IMR-90 (cell line): Measurements from ENCODE around the gene SYTL2. TPM values are rescaled to one million over a fixed set of nuclear protein-coding genes. Genes with fewer than 3 reads are reported as not detected.

Experiments used
- ATAC-seq: fragments of 200-7000 bp; cut with Tn5 transposase; 2 replicates; pipeline ENCODE4 v1.9.1; 2020; ENCODE audit warnings: low read depth, mild to moderate bottlenecking, moderate library complexity
- BruUV-seq: library from RNA; stranded (reverse); fragments of 400-500 nt; replicated peaks from 2 replicates; lab custom pipeline; 2021; lab: Mats Ljungman, UMichigan
- CTCF ChIA-PET: fragments of 300-600 bp; formaldehyde crosslinking; extraction: SDS; loops from one replicate; lab custom pipeline; 2021; ENCODE audit warnings: antibody characterized with exemption; lab: Yijun Ruan, JAX
- POLR2A ChIA-PET: fragments of 300-600 bp; sonication (Branson Sonifier 250); formaldehyde crosslinking; loops from one replicate; lab custom pipeline; 2022; ENCODE audit warnings: antibody characterized with exemption; ENCODE audit not compliant: unreplicated experiment; lab: Charles Lee
- DNase-seq: peaks from one replicate; pipeline ENCODE4 v3.0.0; 2013
- H2AFZ ChIP-seq: replicated peaks from 2 replicates; pipeline ENCODE3; 2013; ENCODE audit warnings: low read length, mild to moderate bottlenecking; ENCODE audit not compliant: poor library complexity
- H2AK5ac ChIP-seq: 2 replicates; pipeline ENCODE4 v1.6.1; 2013; ENCODE audit warnings: low read depth, low read length, inconsistent platforms
- H2AK9ac ChIP-seq: replicated peaks from 2 replicates; pipeline ENCODE3; 2013; ENCODE audit warnings: mild to moderate bottlenecking, low read depth, low read length, moderate library complexity; ENCODE audit not compliant: poor library complexity
- H2BK120ac ChIP-seq: 2 replicates; pipeline ENCODE4 v1.6.1; 2013; ENCODE audit warnings: low read depth, low read length, inconsistent platforms
- H2BK15ac ChIP-seq: 3 replicates; pipeline ENCODE4 v1.6.1; 2013; ENCODE audit warnings: low read depth, low read length, inconsistent platforms
- H2BK20ac ChIP-seq: 2 replicates; pipeline ENCODE4 v1.6.1; 2013; ENCODE audit warnings: low read depth, mild to moderate bottlenecking, inconsistent platforms, low read length, moderate library complexity
- H2BK5ac ChIP-seq: 2 replicates; pipeline ENCODE4 v1.6.1; 2013; ENCODE audit warnings: mild to moderate bottlenecking, low read depth, low read length, inconsistent platforms; ENCODE audit not compliant: poor library complexity, severe bottlenecking
- H3K14ac ChIP-seq: replicated peaks from 2 replicates; pipeline ENCODE4 v1.6.1; 2013; ENCODE audit warnings: low read depth, low read length, inconsistent platforms
- H3K18ac ChIP-seq: 2 replicates; pipeline ENCODE4 v1.6.1; 2013; ENCODE audit warnings: low read depth, low read length, control low read depth
- H3K23ac ChIP-seq: 2 replicates; pipeline ENCODE4 v1.6.1; 2013; ENCODE audit warnings: low read depth, low read length, inconsistent platforms
- H3K27ac ChIP-seq: 2 replicates; pipeline ENCODE4 v1.5.1; 2013; ENCODE audit warnings: mild to moderate bottlenecking, control low read depth, low read length; ENCODE audit not compliant: insufficient read depth
- H3K27me3 ChIP-seq: 2 replicates; pipeline ENCODE4 v1.6.1; 2013; ENCODE audit warnings: low read length; ENCODE audit not compliant: control insufficient read depth, insufficient read depth
- H3K36me3 ChIP-seq: 2 replicates; pipeline ENCODE4 v1.6.1; 2013; ENCODE audit warnings: low read length, mixed read lengths; ENCODE audit not compliant: control insufficient read depth, insufficient read depth
- H3K4ac ChIP-seq: 2 replicates; pipeline ENCODE4 v1.6.1; 2013; ENCODE audit warnings: low read depth, low read length, inconsistent platforms
- H3K4me1 ChIP-seq: 2 replicates; pipeline ENCODE4 v1.6.1; 2013; ENCODE audit warnings: low read length, mixed read lengths; ENCODE audit not compliant: control insufficient read depth, insufficient read depth
- H3K4me2 ChIP-seq: 2 replicates; pipeline ENCODE4 v1.6.1; 2013; ENCODE audit warnings: low read depth, mild to moderate bottlenecking, control low read depth, low read length, moderate library complexity
- H3K4me3 ChIP-seq: 2 replicates; pipeline ENCODE4 v1.5.1; 2013; ENCODE audit warnings: low read depth, mild to moderate bottlenecking, control low read depth, low read length, moderate library complexity; ENCODE audit not compliant: insufficient read depth
- H3K56ac ChIP-seq: 2 replicates; pipeline ENCODE4 v1.6.1; 2013; ENCODE audit warnings: low read length, inconsistent platforms; ENCODE audit not compliant: insufficient read depth; ENCODE audit errors: extremely low read depth
- H3K79me1 ChIP-seq, 2 experiments: 2 replicates each; pipeline ENCODE4 v1.6.1; 2013; ENCODE audit warnings: low read length in 2 of 2, inconsistent platforms in 1 of 2, low read depth in 1 of 2
- H3K9ac ChIP-seq: 2 replicates; pipeline ENCODE4 v1.6.1; 2013; ENCODE audit warnings: low read depth, low read length, control low read depth
- H3K9me1 ChIP-seq: 2 replicates; pipeline ENCODE4 v1.6.1; 2013; ENCODE audit warnings: low read length, inconsistent platforms; ENCODE audit not compliant: insufficient read depth
- H3K9me3 ChIP-seq: 2 replicates; pipeline ENCODE4 v1.6.1; 2013; ENCODE audit warnings: low read length; ENCODE audit not compliant: control insufficient read depth, insufficient read depth
- H4K20me1 ChIP-seq: 2 replicates; pipeline ENCODE4 v1.6.1; 2013; ENCODE audit warnings: low read length, inconsistent platforms; ENCODE audit not compliant: insufficient read depth
- H4K5ac ChIP-seq: 2 replicates; pipeline ENCODE4 v1.6.1; 2013; ENCODE audit warnings: mild to moderate bottlenecking, low read depth, low read length, control low read depth
- H4K8ac ChIP-seq, 2 experiments: 2 replicates each; pipeline ENCODE4 v1.6.1; 2013; ENCODE audit warnings: low read depth in 2 of 2, low read length in 2 of 2, control low read depth in 1 of 2, inconsistent platforms in 1 of 2
- H4K91ac ChIP-seq: 2 replicates; pipeline ENCODE4 v1.6.1; 2013; ENCODE audit warnings: low read depth, low read length, inconsistent platforms; ENCODE audit not compliant: insufficient read depth
- CTCF ChIP-seq: conservative IDR thresholded peaks from 2 replicates; pipeline ENCODE4 v1.5.1; 2012; ENCODE audit warnings: mild to moderate bottlenecking, low read depth, low read length, improper control_type of control experiment
- ELK1 ChIP-seq: fragments of 150-350 bp; IDR thresholded peaks from 2 replicates; pipeline ENCODE4 v1.6.1; 2016; ENCODE audit warnings: low read depth, mild to moderate bottlenecking, low read length, moderate library complexity, borderline replicate concordance
- FOS ChIP-seq: fragments of 150-350 bp; IDR thresholded peaks from 2 replicates; pipeline ENCODE4 v1.6.1; 2016; ENCODE audit warnings: low read depth, low read length
- MAFK ChIP-seq: IDR thresholded peaks from 2 replicates; pipeline ENCODE4 v1.6.1; 2012; ENCODE audit warnings: low read depth, low read length, improper control_type of control experiment
- MAZ ChIP-seq: IDR thresholded peaks from 2 replicates; pipeline ENCODE4 v1.6.1; 2012; ENCODE audit warnings: low read depth, mild to moderate bottlenecking, low read length, improper control_type of control experiment, moderate library complexity, borderline replicate concordance
- MXI1 ChIP-seq: IDR thresholded peaks from 2 replicates; pipeline ENCODE4 v1.6.1; 2012; ENCODE audit warnings: low read depth, mild to moderate bottlenecking, low read length, moderate library complexity, borderline replicate concordance
- NFE2L2 ChIP-seq: fragments of 150-350 bp; IDR thresholded peaks from 2 replicates; pipeline ENCODE4 v1.6.1; 2016; ENCODE audit warnings: low read depth, mild to moderate bottlenecking, low read length
- RCOR1 ChIP-seq: IDR thresholded peaks from 2 replicates; pipeline ENCODE4 v1.6.1; 2012; ENCODE audit warnings: mild to moderate bottlenecking, low read length, improper control_type of control experiment; ENCODE audit not compliant: insufficient replicate concordance
- RFX5 ChIP-seq: IDR thresholded peaks from 2 replicates; pipeline ENCODE4 v1.8.0; 2012; ENCODE audit warnings: low read depth, mild to moderate bottlenecking, low read length, moderate library complexity
- SMC3 ChIP-seq: fragments of 150-350 bp; IDR thresholded peaks from 2 replicates; pipeline ENCODE4 v1.6.1; 2016; ENCODE audit warnings: low read depth, mild to moderate bottlenecking, antibody characterized with exemption, low read length, moderate library complexity
- WGBS, 2 experiments: methylation state at CpG; one replicate each; pipeline versions ENCODE4 v1.1.5 to v1.1.7; 2013; ENCODE audit warnings: missing lambda C conversion rate in 2 of 2; ENCODE audit not compliant: insufficient read length in 1 of 2; ENCODE audit errors: extremely low coverage in 2 of 2; 5-methylcytosine and 5-hydroxymethylcytosine counted together
- dilution Hi-C: fragments of 300-500 bp; cut with HindIII; formaldehyde crosslinking; loops from one replicate; pipeline ENCODE4 v1.14.3; 2018; ENCODE audit warnings: low sequenced_read_pairs; ENCODE audit not compliant: unreplicated experiment
- in situ Hi-C: fragments of 300-500 bp; cut with MboI; formaldehyde crosslinking; loops from 3 replicates; pipeline ENCODE4 v1.14.3; 2019; ENCODE audit warnings: low sequenced_read_pairs, inconsistent platforms, mixed read lengths
- intact Hi-C: fragments of 100-400 bp; cut with micrococcal nuclease; formaldehyde crosslinking; loops from 2 replicates; pipeline ENCODE4 v1.10.0; 2022
- polyA plus RNA-seq, 3 experiments: library from polyadenylated mRNA; depleted of rRNA; stranded (reverse); fragments of >200 nt; gene quantifications; 2 replicates each; pipeline ENCODE4 v1.2.3, GENCODE V29; 2012; ENCODE audit warnings: low replicate concordance in 1 of 3
- total RNA-seq: library from RNA; depleted of rRNA; stranded (reverse); fragments of >200 nt; gene quantifications from 2 replicates; pipeline ENCODE4 v1.2.3, GENCODE V29; 2012

Gene SYTL2
- total and polyA plus RNA-seq, 2 of the 4 experiments (the other 2 are of a cell fraction) = 45.2 to 70.0 TPM

- H3K79me1 ChIP-seq = peaks cover 16 to 32% of the 10 kb centered on the region in 2 experiments; a peak in 3 of 4 replicates
- peak overlapping the region; percentile 69; the same call in 1 of the 2 replicates for H3K27ac ChIP-seq
- ChIA-PET POLR2A (no interaction called here), CTCF (interaction anchor here (0.6 to 1.0 kb wide), 2 partner anchors 98 to 380 kb away, joined by 3 read pairs; no protein-coding TSS in a partner anchor)
- DNase-seq = no peak
- H3K23ac ChIP-seq = peak overlapping the region; percentile 89
- H4K20me1 ChIP-seq = no peaks in the 10 kb centered on the region
- intact Hi-C loops = loop anchor here (5.0 kb wide), 1 partner anchor 95 kb away; the partner anchor contains the start of gene SYTL2
- H3K27me3 ChIP-seq = no peaks in the 10 kb centered on the region
- H2AK5ac ChIP-seq = no peak overlapping the region
- peak overlapping the region; percentile 82 for H3K9ac ChIP-seq
- WGBS, 2 experiments = no CpG with 5 or more reads among the region's 2 CpGs
- H3K4ac ChIP-seq = peak overlapping the region; percentile 88; the same call in 1 of the 2 replicates
- peak overlapping the region; percentile 61 for H4K91ac ChIP-seq
- H3K9me3 ChIP-seq = no peaks in the 10 kb centered on the region
- H2BK15ac ChIP-seq = peak overlapping the region; percentile 72
- peaks cover 6% of the 10 kb centered on the region for H3K4me1 ChIP-seq
- H4K8ac ChIP-seq = peak overlapping the region; percentile 72 to 85
- no peak overlapping the region for H2AFZ ChIP-seq
- H3K14ac ChIP-seq = peak overlapping the region; percentile 93
- peak overlapping the region; percentile 52; the same call in 1 of the 2 replicates for H3K4me3 ChIP-seq
- H2BK5ac ChIP-seq = peak overlapping the region; percentile 97
- peak overlapping the region; percentile 82; the same call in 1 of the 2 replicates for H2BK20ac ChIP-seq
- no peak for ATAC-seq
- in situ Hi-C loops = no loop called here
- TF ChIP-seq RCOR1 (no peak), NFE2L2 (no peak), ELK1 (no peak), MXI1 (no peak), RFX5 (no peak), CTCF (no peak), MAZ (no peak), MAFK (no peak), FOS (no peak), SMC3 (no peak)
- peak overlapping the region; percentile 78 for H2BK120ac ChIP-seq
- peaks cover 9% of the 10 kb centered on the region for H3K36me3 ChIP-seq
- no TSS peak for BruUV-seq
- peak overlapping the region; percentile 56 for H3K4me2 ChIP-seq
- no peak overlapping the region for H2AK9ac ChIP-seq
- H3K56ac ChIP-seq = peak overlapping the region; percentile 58
- dilution Hi-C loops = no loop called here
- H3K9me1 ChIP-seq = 0 out of 2 replicates have a peak, but pooled peaks cover 3% of the 10 kb centered on the region
- H3K18ac ChIP-seq = peak overlapping the region; percentile 97
- peak overlapping the region; percentile 84 for H4K5ac ChIP-seq
Observed at GRCh38 chr11:85717429-85717828, 93.5 kb downstream of the SYTL2 start.
